Dermis microvascular lymphatic vessel endothelial cell (primary cell): ENCODE results near the gene ZNF415. TPM values are rescaled to one million over a fixed set of nuclear protein-coding genes. Genes with fewer than 3 reads are reported as not detected.

ENCODE experiments used
- total RNA-seq: library from RNA; depleted of rRNA; stranded (reverse); fragments of >200 nt; gene quantifications from 2 replicates; pipeline ENCODE4 v1.2.1, GENCODE V29; 2014

Gene ZNF415
- total RNA-seq, 1 donor from 2014 or later: 1.2 TPM

Other genes starting within 250 kb of the ZNF415 start
- 7.7 and 8.7 TPM in 2 replicates for gene ZNF320, start 235.3 kb downstream of the ZNF415 start, total RNA-seq
- 4.3 and 4.7 TPM in 2 replicates for gene ZNF888, start 209.5 kb downstream of the ZNF415 start, total RNA-seq
- gene ZNF816, start 170.0 kb downstream of the ZNF415 start, total RNA-seq: 6.9 and 8.3 TPM in 2 replicates
- not detected in 2 replicates for gene ERVV-1, start 119.0 kb downstream of the ZNF415 start, total RNA-seq
- not detected in 2 replicates for gene ERVV-2, start 88.2 kb downstream of the ZNF415 start, total RNA-seq
- 11.3 and 18.3 TPM in 2 replicates for gene ZNF160, start 29.5 kb downstream of the ZNF415 start, total RNA-seq
- 4.0 and 4.9 TPM in 2 replicates for gene ZNF347, start 26.1 kb upstream of the ZNF415 start, total RNA-seq
- gene ZNF665, start 60.4 kb upstream of the ZNF415 start, total RNA-seq: 1.6 and 1.9 TPM in 2 replicates
- 10.3 and 12.6 TPM in 2 replicates for gene ZNF677, start 122.0 kb upstream of the ZNF415 start, total RNA-seq
- not detected in 2 replicates for gene VN1R2, start 125.4 kb upstream of the ZNF415 start, total RNA-seq
- not detected in 2 replicates for gene VN1R4, start 134.8 kb upstream of the ZNF415 start, total RNA-seq
- gene ZNF845, start 200.8 kb upstream of the ZNF415 start, total RNA-seq: 5.6 and 6.1 TPM in 2 replicates
- gene ZNF525, start 232.8 kb upstream of the ZNF415 start, total RNA-seq: 5.7 and 5.8 TPM in 2 replicates